GM19193 (cell line): ENCODE results near the gene AKAP13.

Source experiments
- POLR2A ChIP-seq: IDR thresholded peaks from 4 replicates; pipeline ENCODE4 v1.6.1; 2011; ENCODE audit not compliant: insufficient read depth, insufficient read length; ENCODE audit errors: extremely low read depth

The AKAP13 gene

DNA sequence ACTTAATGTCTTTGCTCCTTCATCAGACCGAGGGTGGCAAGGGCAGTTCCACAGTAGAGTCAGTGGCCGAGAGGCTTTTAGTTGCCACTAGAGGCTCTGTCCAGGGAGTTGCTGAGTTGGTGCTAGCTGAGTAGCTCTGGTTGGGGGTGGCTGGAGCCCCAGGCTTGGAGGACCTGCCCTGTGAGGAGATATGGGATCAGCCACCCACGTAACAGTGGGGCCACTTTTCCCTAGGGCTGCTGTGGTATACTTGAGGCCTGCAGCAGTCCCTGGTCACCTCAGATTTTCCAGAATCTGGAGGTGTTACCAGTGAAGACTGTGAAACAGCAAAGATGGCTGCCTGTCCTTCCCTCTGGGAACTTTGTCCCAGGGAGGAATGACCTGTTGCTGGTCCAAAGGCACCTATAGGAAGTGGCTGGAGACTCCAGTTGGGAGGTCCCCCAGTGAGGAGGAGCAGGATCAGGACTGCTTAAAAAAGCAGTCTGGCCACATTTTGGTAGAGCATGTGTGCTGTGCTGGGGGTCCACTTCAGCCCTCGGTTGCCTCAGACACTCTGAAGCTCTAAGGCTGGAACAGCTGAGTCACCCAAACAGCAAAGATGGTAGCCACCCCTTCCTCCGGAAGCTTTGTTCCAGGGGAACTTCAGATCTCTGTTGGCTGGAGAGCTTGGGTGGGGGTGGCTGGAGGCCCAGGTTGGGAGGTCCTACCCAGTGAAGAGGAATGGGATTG, 72.9 kb downstream of the AKAP13 start:
- TF ChIP-seq POLR2A, result no peak

DNA sequence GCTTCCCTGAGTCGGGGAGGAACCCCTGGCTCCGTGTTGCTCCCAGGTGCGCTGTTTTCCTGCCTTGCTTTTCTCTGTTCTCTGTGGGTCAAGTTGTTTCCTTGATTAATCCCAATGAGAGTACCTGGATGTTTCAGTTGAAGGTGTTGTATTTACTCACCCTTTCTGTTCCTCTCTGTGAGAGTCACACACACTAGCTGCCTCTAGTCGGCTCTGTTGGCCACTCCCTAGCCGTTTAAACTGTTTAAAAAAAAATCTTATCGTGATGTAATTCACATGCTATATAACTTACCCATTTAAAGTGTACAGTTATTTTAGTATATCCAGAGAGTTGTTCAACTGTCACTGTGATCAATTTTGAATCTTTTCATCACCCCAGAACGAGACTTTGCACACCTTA, 74.0 kb downstream of the AKAP13 start:
- no peak for TF ChIP-seq POLR2A

DNA sequence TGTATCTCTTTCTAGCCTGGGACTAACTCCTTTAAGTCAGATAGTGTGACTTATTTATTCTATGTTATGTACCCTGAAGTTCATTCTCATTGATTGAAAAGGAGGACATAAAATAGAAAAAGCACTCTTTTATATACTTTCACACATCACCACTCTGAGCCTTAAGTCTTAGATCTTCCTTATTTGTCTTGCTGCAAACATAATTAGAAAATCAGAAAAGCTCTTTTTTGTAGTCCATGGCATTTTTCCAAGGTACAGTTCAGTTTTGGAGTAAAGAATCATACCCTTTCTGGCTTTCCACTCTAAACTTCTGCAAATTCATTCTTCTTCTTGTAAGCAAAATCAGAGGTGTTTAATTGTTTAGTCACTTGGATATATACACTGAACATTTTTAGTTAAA, 75.5 kb downstream of the AKAP13 start:
- no peak for TF ChIP-seq POLR2A

DNA sequence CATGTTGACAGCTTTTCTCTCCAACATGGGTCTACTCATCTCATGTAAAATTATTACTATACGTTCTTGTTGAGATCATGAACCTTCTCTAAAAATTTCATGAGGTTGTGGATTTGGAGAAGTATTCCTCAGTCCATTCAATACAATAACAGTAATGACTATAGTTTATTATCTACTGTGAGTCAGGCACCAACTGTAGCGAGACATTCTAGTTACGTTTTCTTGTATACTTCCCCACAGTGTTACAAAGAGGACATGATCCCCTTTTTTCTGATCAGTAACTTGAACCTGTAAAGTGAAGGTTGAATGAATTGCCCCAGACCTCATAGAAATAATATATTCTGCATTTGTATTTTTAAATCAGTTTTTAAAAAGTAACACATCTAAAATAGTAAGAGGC, 76.4 kb downstream of the AKAP13 start:
- TF ChIP-seq POLR2A, result no peak

DNA sequence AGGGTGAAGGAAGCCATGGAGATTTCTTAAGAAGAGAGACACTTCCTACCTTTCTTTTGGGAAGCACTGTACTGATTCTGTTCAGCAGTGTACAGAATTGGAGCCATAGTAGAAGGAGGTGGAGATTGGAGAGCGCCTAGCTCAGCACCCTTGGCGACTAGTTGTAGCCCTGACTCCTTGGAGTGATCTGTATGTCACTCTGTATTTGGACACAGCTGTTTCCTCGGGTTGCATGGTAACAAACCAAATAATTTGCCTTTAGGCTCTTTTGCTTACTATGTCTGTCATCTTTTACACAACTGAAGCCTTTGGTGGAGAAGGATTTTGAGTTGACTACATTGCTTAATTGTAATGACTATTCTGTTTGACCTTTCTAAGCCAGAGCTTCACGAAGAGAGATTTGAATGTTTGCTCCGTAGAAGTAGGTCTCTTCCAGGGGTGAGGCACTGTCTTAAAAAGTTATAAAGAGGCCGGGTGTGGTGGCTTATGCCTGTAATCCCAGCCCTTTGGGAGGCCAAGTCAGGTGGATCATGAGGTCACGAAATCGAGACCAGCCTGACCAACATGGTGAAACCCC, 77.1 kb downstream of the AKAP13 start:
- TF ChIP-seq POLR2A, result peak; percentile 23

DNA sequence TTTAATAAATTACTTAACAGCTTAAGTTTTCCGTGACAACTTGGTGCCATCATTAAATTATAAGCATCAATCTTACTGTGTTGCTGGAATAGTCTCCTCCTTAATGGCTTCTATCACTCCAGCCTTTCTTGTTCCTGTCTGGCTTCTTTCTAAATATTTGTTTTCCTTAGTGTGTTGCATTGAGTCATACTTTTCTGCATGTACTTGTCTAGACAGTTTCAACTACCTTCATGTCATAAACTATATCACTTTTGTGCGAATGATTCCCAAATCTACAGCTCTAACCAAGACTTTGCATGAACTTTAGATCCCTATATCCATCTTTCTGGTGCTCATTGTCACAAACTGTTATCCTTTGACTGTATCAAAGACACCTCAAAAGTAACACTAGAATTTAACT, 78.4 kb downstream of the AKAP13 start:
- no peak for TF ChIP-seq POLR2A

DNA sequence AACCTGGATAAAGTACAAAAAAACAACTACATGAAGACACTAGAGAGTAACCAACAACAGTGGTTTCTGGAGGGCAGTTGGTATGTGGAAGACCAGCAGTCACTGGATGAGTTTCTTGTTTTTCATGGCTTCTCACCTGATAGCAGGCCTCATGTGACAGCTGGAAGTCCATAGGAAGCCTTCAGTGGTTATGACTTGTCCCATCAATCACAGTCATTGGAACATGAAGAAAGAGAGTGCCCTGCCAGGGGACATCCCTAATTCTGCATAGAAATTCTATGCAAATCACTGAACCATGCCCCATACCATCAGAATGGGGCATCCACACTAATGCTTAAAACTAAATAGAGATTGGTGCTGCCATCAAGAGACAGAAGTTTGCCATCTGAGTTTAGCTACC, 81.6 kb downstream of the AKAP13 start:
- no peak for TF ChIP-seq POLR2A

DNA sequence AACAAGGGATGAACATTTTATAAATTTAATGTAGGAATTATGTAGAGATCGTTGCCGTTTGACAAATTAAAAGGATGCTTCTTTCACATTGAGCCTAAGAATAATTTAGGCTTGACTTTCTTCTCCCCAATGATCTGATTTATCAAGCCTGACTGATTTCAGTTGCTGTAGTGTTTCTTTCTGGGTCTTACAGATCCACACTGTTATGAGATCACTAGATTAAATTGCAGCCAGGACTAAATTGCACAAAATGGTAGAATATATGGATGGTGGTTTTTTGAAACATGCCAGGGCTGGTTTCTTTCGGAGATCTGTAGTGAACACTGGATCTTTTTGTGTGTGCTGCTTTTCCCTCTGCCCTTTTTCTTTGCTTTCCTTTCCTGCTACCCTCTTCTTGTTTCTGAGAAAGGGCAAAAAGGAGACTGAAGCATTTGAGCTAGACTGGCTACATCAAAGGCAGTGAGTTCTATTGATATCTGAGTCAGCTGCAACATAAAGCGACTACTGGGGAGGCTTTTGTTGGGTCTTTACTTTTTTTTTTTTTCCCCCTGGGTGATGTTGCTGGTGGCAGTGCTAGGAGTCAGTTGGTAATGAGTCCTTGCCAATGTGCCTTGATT, 83.0 kb downstream of the AKAP13 start:
- no peak for TF ChIP-seq POLR2A

DNA sequence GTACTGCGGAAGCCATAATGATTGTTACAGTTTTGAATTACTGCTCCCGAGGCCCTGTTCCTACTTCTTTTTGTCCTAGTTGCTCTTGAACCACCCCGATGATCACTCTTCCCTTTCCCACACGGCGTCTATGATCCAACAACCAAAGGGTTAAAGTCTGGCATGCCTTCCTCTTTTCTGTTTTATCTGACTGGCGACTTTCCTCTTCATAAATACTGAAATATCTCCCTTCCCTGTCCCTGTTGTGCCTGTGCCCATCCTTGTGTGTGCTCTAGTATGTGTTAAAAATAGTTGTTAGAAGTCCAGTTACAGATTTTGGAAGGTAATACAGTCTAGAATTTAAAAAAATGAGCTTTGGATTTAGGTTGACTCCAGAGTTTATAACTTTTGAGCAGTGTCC, 83.6 kb downstream of the AKAP13 start:
- no peak for TF ChIP-seq POLR2A

DNA sequence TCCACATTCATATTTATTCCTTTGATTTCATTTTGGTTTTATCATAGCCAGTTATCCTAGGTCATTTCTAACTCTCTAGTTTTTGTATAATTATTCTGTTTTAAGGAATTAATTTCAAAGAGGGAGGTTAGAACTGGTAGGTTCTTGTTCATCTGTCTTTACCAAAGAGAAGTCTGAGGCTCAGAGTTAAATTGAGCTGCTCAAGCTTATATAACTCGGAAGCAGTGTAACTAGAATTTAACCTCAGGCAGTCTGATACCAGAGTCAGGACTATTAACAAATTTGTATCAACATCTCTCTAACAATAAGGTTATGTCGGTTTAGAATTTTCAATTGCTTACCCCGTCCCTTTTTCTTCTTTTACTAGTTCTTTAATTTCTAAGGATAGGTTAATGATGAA, 84.1 kb downstream of the AKAP13 start:
- no peak for TF ChIP-seq POLR2A

DNA sequence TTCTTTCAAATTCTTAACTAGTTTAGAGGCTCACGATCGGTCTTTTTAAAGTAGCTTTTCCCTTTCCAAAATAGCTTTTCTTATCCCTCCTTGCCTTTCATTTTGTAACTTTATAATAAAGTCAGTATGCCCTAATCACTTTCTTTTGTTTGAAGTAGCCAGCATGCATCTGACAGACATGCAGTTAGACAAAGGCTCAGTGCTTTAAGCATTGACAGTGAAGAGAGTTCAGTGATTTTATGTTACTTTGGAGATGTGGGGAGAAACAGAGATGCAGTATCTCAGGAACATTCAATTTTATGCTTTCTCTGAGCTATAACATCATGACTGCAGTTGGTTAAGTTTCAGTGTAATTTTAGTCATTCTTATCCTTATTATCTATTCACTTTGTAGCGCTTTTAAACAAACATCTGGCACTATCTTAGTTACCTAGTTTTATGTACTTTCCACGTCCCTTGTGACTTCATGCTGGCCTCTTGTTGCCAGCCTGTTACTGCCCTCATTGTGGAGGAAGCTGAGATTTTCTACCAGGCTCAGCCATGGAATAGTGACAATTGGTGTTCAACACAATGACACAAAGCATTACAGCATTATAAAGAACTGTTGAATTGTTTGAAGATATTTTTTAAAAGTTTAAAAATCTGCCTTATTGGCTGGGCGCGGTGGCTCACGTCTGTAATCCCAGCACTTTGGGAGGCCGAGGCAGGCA, 90.3 kb downstream of the AKAP13 start:
- TF ChIP-seq POLR2A, result no peak

DNA sequence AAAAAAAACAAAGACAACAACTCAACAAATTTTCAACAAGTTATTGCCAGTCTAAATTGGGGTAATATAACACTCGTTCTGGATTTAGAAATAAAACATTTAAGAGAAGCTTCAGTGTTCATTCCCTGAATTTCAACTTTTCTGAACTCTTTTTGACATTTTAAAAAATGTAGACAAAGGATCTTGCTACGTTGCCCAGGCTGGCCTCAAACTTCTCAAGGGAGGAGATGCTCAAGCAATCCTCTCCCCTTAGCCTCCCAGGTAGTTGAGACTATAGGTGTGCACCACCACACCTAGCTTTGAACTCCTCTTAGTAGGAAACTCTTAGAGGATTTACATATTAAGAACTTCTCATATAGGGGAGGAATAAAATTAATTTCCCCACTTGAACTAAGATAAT, 91.9 kb downstream of the AKAP13 start:
- TF ChIP-seq POLR2A, result no peak

DNA sequence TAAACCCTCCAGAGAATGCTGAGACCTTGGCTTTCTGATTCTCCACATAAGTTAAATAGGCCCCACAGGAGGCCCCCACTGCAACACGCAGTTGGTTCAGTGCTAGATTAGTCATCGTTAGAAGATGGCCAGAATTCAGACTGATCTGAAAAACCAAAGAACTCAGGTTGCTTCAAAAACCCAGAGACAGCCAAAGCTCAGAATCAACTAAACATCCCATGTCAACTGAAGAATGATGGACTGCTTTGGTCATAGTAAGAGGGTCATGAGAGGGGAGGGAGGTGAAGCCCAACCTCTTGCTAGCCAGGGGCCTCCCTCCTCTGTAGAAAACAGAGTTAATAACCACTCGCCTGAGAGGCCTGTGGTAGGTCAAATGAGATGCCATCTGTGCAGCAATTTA, 93.1 kb downstream of the AKAP13 start:
- no peak for TF ChIP-seq POLR2A

DNA sequence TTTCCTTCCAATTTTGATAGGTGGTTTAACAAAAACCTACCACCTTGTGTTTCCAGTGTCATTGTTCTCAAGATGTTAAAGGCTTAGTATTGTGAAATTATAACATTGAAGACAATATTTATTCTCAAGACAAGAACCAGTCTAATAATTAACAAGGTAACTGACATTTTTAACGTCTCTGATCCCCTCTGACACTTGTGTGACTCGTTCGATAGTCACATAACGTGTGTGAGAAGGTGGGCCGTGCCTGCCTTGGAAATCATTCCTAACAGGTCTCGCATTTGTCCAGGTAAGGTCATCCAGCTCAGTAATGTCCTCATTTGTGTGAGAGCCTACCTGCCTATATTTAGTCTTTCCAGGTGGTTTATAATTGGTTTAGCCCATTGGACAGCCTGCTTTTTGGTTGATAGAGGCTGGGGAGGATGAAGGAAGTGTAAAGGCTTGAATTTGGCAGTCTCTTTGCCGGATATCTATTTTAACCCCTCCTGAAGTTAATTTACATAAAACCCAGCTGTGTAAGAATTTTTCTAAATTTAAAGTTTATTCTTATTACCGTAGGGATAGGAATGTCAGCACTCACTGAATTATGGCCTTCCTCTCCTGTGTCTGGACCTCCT, 94.4 kb downstream of the AKAP13 start:
- no peak for TF ChIP-seq POLR2A

DNA sequence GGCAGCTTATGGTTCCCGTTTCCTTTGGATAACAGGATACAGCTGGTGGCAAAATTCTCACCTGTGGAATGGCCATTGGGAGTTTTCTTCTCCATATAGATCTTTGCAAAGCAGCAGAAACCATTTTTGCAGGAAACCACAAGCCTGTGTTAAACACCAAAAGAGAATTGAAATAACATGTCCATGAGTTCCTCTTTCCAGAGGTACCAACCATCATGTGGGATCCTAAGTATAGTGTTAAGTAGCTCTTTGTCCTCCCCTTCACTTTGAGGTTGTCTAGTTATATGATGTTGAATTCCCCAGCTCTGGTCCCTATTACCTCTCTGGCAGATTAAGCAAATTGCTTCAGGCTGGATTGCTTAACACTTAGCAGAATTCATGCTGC, 94.9 kb downstream of the AKAP13 start:
- TF ChIP-seq POLR2A, result no peak
